DMS153 treated with DMSO at 0.1 percent for 48 hours (cell line): ENCODE measurements around the gene IDI2.
A peak's percentile ranks its signal among the peaks of the same experiment; 100 is the strongest.
"Not testable (repeated sequence)": the region's sequence is repeated elsewhere in the genome, so short reads cannot be mapped to it uniquely, and the experiment has no call there.

Experiments
- DNase-seq: peaks from one replicate; lab custom pipeline; 2025; ENCODE audit not compliant: unreplicated experiment; lab: John Stamatoyannopoulos, UW

Gene IDI2

DNA sequence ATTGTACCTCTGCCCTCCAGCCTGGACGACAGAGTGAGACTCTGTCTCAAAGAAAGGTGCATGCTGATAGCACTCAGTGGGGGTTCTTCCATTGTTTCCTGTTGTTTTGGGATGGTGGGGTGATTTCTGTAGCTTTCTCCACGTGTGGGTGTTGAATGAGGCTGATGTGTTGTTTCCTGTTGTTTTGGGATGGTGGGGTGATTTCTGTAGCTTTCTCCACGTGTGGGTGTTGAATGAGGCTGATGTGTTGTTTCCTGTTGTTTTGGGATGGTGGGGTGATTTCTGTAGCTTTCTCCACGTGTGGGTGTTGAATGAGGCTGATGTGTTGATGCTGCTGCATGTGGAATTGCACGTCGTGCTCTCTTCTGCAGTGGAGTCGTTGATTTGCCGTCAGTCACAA is 15.7 kb downstream of the IDI2 start:
- DNase-seq: not testable (repeated sequence)

DNA sequence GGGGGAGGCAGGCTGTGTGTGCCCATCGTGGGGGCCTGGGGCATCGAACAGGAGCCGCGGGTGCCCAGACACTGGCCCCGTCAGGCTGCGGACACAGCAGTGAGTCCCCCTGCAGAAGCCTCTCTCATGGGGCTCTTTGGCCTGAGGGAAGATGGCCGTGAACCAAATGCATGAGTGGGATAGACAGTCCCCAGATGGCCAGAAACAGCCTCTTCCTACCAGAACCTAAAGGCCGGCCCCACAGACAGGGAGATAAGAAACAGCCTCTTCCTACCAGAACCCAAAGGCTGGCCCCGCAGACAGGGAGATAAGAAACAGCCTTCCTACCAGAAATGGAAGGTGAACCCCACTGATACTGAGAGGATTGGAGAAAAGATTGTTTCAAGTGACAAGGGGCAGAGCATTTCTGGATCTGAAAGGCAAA is 16.6 kb downstream of the IDI2 start:
- DNase-seq: no peak

DNA sequence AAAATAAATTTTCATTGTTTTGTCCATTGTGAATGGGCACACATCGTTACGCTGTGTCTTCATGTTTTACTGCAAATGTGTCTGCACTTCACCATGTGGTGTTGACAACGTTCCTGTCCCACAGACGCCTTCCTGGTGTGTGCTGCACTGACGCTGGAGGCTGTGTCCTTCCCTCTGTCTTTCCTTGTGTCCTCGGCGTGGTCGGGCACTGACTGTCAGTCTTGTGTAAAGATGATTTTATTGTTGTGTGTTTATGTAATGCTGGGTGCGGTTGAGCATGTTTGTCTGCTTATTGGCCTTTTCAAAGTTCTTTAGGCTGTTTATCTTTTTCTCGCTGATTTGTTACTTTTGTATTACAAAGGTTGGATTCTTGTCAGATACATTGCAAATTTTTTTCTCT is 18.1 kb downstream of the IDI2 start:
- no peak for DNase-seq

DNA sequence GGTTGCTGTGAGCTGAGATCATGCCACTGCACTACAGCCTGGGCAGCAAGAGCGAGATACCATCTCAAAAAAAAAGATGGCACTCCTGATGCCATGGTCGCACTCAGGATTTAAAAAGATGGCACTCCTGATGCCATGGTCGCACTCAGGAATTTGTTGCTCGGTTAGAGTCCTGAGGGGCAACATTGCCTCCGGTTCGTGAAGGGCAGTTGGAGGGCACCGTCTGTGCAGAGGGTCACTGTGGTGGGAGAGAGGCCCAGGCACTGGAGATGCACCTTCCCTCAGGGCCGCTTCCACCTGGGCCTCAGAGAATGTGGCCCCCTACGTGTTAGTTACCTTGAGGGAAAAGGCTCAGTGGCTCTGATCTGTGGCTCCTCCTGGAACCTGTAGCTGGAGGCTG is 19.1 kb downstream of the IDI2 start:
- no peak for DNase-seq

DNA sequence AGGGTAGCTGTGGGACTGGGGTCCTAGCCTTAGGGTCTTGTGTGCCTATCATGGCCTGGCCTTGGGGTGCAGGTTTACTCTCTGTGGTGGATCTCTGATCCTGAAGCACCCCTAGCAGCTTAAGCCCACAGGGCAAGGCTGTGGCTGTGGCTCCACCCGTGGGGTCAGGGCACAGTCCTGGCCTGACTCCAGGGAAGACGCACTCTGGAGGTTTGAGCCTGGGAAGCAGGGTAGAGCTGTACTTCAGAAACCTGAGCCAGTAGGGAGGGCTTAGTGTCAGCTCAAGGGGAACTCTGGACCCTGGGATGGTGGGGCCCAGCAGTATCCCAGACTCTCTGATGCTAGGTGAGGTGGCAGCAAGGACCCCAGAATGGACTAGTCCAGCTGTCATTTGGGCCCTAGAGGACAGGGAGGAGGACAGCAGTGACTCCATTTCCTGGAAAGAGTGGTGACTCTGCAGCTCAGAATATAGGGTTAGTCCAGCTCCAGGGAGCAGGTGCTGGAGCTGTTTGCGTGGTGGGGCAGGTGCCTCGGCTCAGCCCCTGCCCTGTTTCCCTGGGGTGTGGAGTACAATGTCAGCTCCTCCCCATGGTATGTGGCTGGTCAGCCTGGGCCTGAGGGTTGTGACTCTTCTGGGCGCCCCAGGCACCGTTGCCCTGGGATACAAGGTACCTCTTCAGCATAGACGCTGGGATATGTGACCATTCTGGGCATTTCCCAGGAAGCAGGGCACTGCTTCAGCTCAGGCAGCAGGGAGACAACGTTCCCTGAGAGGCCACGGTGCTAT is 21.6 kb downstream of the IDI2 start:
- DNase-seq: no peak

DNA sequence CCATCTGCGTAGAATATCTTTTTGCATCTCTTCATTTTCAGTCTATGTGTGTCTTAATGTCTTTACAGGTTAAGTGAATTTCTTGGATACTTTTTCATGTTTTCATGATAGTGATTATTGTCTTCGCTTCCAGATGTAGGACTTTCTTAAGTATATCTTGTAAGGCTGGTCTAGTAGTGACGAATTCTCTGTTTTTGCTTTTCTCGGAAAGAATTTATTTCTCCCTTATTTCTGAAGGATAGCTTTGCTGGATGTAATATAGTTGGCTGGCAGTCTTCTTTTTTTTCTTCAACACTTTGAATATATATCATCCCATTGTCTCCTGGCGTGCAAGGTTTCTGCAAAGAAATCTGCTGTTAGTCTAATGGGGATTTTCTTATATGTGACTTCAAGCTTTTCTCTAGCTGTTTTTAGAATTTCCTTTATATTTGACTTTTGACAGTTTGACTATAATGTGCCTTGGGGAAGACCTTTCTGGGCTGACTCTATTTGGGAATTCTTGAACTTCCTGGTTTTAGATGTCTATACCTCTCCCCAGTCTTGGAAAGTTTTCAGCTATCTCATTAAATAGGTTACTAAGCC is 23.1 kb downstream of the IDI2 start:
- DNase-seq: no peak

DNA sequence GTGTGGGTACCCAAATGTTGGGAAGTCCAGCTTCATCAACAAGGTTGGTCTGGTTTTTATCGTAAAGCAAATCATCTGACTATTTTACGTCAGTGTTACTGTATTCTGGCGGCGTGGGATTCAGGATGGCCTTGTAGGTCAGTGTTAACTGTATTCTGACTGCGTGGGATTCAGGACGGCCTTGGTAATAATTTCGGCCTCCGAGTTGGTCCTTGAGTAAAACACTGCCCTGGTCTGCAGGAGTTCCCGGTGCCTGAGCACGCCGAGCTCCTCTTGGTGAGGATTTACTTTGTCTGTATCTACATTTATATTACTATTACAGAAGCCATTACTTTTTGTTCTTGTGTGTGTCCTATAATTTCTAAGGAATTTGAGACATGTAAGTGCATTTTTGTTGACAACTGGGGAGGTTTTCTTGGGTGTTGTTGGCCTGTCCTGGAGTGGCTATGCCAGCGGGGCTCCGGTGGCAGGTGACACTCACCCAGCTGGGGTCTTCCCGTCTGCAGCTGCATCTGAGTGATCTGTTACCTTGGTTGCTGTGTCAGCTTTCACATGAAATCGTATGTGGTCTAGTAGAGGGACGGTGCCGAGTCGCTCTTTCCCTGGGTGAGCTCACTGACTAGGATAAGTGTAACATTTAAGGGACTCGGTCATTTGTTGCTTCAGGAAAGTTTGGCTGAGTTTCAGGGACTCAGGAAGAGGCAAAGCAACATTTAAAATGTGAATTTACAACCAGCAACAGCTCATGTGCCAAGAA is 28.2 kb downstream of the IDI2 start:
- no peak for DNase-seq

DNA sequence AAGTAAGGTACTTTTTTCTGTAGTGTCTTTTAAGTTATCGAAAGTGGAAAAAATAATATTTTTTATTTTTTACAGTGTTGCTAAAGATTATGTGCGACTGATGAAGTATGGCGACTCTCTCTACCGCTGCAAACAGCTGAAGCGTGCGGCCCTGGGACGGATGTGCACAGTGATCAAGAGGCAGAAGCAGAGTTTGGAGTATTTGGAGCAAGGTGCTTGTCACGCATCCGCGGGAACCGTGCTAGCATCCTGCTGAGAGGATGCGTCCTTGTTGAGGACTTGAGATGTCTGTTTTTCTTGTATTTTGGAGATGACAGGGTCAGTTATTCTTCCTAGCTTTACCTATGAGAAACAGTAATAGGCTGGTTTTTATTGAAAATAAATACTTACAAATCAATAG is 29.6 kb downstream of the IDI2 start:
- DNase-seq: no peak

DNA sequence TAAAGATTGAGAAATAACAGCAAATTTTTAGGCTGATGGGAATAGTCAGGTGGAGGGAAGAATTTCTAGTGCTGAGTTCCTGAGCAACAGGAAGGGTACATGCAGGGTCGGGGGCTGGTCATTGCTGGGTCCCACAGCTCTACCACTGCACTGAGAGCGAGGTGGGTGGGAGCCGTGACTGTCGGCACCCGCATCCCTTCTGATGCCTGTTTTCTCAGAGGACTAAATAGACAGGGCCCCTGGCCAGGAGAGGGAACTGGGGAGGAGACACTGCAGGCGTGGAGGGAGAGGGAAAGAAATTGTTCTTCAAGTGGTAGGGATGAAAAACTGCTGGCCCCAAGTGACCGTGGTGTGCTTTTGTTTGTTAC is 30.1 kb downstream of the IDI2 start:
- no peak for DNase-seq

DNA sequence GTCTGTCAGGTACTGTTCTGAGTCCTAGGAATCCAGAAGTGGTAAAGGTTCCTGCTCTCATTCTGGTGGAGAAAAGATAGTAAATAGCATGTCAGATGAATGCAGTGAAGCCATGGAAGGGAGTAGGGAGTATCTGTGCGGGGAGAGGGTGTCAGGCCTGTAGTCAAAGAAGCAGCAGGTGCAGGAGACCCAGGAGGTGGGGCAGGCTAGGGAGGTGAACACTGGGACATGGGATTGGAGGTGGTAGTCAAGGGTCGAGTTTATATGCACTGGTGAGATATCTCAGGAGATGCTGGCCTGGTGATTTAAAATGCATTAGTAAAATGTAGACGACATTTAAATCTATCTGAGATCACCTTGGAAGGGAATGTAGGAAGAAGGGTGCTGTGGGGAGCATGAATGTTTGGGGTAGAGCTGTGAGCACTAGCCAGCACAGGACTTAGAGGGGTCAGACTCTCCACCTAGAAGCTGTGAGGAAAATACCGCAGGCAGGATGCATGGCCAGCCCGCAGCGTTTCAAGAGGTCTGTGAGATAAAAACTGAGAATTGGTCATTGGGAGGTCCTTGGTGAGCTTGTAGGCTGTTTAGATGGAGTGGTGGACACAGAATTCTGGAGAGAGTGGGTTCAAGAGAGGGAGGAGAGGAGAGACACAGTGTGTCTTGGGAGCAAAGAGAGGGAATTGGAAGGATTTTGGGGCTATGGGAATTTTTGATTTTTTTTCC is 30.7 kb downstream of the IDI2 start:
- no peak for DNase-seq

DNA sequence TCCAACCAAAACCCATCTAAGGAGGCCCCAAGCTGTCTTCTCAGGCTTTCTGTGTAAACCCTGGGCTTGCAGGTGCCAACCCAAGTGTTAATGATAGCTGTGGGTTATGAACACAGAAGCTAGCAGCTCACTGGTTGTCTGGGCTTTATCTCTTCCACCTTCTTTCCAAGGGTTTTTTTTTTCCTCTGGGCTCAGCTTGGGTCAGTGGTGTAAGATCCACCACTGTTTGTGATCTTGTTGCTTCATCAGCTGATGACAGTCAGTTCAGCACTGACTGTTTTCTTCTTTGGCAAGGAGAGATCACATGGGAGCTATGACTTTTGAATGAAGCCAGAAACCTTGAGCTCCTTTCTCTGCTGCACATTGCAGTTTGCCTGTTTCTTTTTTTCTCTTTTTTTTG is 32.8 kb downstream of the IDI2 start:
- DNase-seq: no peak

DNA sequence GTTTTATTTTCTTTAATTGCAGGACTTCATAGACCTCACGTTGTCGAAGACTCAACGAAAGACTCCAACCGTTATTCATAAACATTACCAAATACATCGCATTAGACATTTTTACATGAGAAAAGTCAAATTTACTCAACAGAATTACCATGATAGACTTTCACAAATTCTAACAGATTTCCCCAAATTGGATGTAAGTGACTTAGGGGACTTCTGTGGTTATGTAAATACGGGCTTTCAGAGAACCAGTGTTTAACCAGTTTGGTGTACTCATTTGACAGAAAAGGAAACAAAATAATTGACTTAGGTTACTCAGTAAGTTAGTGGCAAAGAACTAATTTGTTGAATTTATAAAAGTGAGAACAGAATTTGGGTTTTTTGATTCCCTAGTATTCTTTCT is 33.2 kb downstream of the IDI2 start:
- no peak for DNase-seq

DNA sequence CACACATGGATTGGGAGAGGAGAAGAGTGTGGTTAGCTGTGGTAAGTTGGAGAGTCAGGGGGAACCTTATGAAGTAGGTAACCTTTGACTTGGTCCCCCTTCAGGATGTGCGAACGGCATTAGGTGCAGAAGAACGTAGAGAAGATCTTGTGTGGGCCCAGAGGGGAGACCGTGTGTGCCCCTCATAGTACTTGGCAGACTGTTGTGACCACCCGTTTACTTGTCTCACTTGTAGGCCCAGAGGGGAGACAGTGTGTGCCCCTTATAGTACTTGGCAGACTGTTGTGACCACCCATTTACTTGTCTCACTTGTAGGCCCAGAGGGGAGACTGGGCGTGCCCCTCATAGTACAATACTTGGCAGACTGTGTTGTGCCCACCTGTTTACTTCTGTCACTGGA is 34.9 kb downstream of the IDI2 start:
- DNase-seq: no peak

DNA sequence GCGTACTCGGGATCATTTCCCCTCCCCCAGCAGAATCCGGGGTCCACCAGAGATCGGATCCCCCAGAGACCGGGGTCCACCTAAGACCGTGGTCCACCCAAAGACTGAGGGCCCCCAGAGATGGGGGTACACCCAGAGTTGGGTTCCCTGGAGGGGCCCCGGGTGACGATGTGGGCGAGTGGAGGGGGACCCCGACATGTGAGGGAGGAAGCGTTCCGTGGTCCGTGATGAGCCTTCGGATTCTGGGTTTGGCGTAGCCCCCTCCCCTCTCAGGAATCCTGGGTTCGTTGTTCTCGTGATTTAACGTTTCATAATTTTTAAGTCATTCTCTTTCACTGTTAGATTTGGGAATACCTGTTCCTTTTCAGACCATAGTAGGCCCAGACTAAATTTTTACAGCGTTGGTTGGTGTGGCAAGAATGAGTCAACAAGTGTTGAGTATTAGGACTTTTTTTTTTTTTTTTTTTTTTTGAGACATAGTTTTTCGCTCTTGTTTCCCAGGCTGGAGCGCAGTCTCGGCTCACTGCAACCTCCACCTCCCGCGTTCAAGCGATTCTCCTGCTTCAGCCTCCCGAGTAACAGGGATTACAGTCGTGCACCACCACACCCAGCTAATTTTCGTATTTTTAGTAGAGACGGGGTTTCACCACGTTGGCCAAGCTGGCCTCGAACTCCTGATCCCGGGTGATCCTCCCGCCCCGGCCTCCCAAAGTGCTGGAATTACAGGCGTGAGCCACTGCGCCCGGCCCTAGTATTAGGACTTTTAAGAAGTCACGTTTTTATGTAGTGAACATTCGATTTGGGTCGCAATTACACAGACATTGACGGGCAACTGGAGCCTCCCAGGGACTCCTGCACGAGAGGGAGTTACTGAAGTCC is 36.8 kb downstream of the IDI2 start:
- DNase-seq: no peak

DNA sequence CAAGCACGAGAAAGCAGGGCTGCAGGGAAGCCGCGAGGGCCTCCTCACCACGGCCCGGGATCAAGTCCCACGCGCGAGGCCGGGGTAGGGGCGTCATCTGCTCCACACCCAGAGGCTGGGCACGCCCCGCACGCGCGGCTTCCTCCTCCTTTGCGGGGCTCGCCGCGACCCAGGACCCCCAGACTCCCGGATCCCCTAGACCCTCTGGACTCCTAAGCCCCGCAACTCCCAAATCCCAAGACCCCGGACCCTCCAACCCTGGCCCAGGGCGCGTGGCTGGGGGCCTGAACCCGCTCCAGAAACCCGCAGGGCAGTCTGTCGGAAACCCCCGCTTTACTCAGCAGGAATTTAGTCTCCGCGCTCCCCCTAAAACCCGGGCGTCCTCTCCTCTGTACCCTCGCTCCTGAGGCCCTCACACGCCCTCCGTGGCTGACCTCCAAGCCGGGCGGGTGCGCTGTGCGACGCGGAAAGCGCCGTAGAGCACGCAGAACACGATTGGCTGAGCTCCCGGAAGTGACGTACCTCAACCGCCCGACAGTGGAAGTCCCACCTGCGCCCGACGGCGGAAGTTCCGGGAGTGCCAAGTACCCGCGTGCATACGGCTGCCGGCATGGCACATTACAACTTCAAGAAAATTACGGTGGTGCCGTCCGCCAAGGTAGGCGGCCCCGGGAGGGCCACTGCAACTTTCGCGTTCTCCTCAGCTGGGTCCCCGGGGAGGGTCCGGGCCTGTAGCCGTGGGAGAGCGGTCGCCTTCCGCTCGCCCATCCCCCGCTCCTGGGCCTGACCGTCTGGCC is 37.6 kb downstream of the IDI2 start, which contains the start of gene GTPBP4:
Gene GTPBP4 (plus strand): TSS at position 565 of the 797 bp plus-strand sequence. CDS start 46 bp downstream, at position 611.
- peak; percentile 75 for DNase-seq

DNA sequence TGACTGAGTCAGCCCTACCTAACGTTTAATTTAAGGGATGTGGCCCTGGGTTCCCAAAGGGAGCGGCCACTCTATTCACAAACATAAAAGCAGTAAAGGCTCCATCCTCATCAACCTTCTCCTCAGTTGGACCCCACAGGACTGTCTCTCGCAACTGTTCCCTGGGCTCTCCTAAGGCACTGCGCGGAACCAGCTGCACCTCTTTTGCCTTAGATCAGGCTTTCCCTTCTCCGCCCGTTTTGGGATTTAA is 38.1 kb downstream of the IDI2 start:
- no peak for DNase-seq

DNA sequence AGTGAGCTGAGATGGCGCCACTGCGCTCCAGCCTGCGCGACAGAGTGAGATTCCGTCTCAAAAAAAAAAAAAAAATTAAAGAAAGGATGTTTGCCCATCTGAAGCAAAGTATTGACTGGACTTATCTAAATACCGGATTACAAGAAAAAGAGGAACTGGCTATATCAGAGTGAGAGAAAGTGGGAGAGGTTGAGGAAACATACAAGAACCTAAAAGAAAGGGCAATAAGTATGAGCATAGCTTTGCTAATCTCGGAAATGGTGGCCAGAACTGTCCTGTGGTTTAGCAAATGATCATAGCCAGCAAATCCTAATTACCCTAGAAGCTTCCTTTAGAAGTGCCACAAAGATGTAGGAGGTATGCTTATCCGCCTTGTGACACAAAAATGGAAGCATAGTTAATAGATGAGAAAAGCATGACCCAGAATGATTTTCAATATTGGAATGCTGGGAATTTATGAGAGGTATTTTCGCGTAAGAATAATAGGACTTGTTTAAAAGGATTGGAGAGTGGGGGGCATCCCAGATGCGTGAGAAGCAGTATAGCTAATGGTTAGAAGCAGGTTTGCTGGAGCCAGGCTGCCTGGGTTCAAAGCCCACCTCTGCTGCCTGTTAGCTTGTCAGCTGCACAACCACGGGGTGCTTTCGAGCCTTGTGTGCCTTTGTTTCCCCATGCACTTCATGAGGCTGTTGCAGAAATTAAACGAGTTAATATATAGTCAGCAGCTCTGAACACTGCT is 38.6 kb downstream of the IDI2 start:
- DNase-seq: no peak

DNA sequence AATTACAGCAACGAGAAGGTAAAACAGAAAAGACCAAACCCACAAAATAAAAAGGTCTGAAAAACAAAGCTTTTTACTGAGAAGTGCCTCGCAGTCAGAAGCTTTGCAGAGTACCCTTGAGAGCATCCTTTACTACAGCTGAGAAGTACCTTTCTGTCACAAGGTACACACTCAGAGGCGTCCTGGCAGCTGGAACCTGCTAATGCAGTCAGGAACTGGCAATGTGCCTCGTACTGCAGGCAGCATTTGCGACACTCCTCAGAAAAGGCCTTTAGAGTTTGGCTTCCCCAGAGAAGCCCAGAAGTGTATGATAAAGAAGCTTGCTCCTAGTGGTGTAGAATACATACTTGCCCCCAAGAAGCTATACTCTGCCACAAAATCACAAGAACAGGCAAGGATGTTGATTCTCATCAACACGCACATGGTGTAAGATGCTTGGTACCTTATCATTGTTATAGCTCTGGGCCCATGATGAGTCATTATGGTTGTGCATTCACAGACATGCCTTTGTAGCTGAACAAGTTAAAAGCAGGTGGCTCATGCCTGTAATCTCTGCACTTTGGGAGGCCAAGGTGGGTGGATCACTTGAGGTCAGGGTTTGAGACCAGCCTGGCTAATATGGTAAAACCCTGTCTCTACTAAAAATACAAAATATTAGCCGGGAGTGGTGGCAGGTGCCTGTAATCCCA is 39.4 kb downstream of the IDI2 start:
- no peak for DNase-seq

DNA sequence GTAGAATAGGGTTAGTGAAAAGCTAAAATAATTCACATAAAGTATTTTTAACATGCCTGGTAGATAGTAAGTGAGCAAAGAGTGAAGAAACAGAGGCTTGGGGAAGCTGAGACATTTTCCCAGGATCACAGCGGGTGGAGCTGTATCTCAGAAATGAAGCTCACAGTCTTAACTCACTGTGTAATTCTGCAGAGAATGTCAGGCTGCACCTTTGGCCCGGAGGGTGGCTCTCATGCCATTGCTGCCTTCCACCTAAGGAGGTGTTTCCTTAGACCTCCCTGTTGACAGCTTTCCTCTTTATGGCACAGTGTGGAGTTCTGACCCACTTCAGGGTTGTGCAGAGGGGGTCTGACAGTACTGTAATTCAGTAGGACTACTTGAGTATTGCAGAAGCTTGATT is 40.3 kb downstream of the IDI2 start:
- DNase-seq: no peak
